HEK293 (cell line): ENCODE results near the gene SORL1-AS1.

Experiments used
- CTCF ChIA-PET: fragments of 350-600 bp; formaldehyde crosslinking; extraction: SDS; loops from one replicate; lab custom pipeline; 2021; ENCODE audit warnings: antibody characterized with exemption; lab: Yijun Ruan, JAX
- POLR2A ChIA-PET: fragments of 300-600 bp; formaldehyde crosslinking; extraction: SDS; loops from one replicate; lab custom pipeline; 2020; ENCODE audit warnings: antibody characterized with exemption, inconsistent platforms; lab: Yijun Ruan, JAX
- H3K27ac ChIP-seq: fragments of 200-500 bp; sonication (Bioruptor generic); 2 replicates; pipeline ENCODE4 v1.5.1; 2014; ENCODE audit warnings: low read depth, low read length, control low read depth, inconsistent platforms; ENCODE audit errors: extremely low read depth
- H3K36me3 ChIP-seq, 2 experiments: fragments of 200-500 bp in 1 of 2; sonication (Bioruptor generic) in 1 of 2; 1 replicate in 1 of 2; 2 replicates in 1 of 2; pipeline ENCODE4 v1.5.1; 2014 to 2017; ENCODE audit warnings: inconsistent platforms in 2 of 2, low read length in 2 of 2; ENCODE audit not compliant: control insufficient read depth in 2 of 2, insufficient read depth in 1 of 2
- H3K4me1 ChIP-seq: fragments of 200-500 bp; sonication (Bioruptor generic); 2 replicates; pipeline ENCODE4 v1.5.1; 2014; ENCODE audit warnings: mild to moderate bottlenecking, low read length, inconsistent platforms; ENCODE audit not compliant: control insufficient read depth, insufficient read depth
- H3K4me3 ChIP-seq: 2 replicates; pipeline ENCODE4 v1.5.1; 2011; ENCODE audit warnings: low read depth, mild to moderate bottlenecking, control low read depth, low read length, moderate library complexity
- H3K9me3 ChIP-seq: fragments of 200-500 bp; sonication (Bioruptor generic); 2 replicates; pipeline ENCODE4 v1.5.1; 2014; ENCODE audit warnings: low read depth, low read length, inconsistent platforms; ENCODE audit not compliant: control insufficient read depth, insufficient read depth
- FEZF1 ChIP-seq: fragments of 450-650 bp; formaldehyde crosslinking; IDR thresholded peaks from 2 replicates; pipeline ENCODE4 v1.5.1; 2016; ENCODE audit warnings: missing biosample characterization, missing genetic modification characterization
- GLI2 ChIP-seq: fragments of 450-650 bp; formaldehyde crosslinking; IDR thresholded peaks from 2 replicates; pipeline ENCODE4; 2017; ENCODE audit warnings: missing biosample characterization, missing genetic modification characterization, low read depth, borderline replicate concordance
- KLF9 ChIP-seq: fragments of 450-650 bp; formaldehyde crosslinking; IDR thresholded peaks from 2 replicates; pipeline ENCODE4 v1.5.1; 2016; ENCODE audit warnings: missing biosample characterization, missing genetic modification characterization, low read depth
- MZF1 ChIP-seq: fragments of 450-650 bp; formaldehyde crosslinking; IDR thresholded peaks from 2 replicates; pipeline ENCODE4 v1.5.1; 2017; ENCODE audit warnings: missing biosample characterization, missing genetic modification characterization, borderline replicate concordance
- PRDM10 ChIP-seq: fragments of 450-650 bp; formaldehyde crosslinking; IDR thresholded peaks from 2 replicates; pipeline ENCODE4 v1.5.1; 2016; ENCODE audit warnings: missing biosample characterization, missing genetic modification characterization
- SP7 ChIP-seq: fragments of 450-650 bp; formaldehyde crosslinking; IDR thresholded peaks from 2 replicates; pipeline ENCODE4 v1.5.1; 2016; ENCODE audit warnings: missing biosample characterization, missing genetic modification characterization
- ZBTB6 ChIP-seq: fragments of 450-650 bp; formaldehyde crosslinking; IDR thresholded peaks from 2 replicates; pipeline ENCODE4 v1.5.1; 2017; ENCODE audit warnings: missing biosample characterization, missing genetic modification characterization
- ZEB2 ChIP-seq: fragments of 450-650 bp; formaldehyde crosslinking; IDR thresholded peaks from 2 replicates; pipeline ENCODE4 v1.5.1; 2016; ENCODE audit warnings: missing biosample characterization, missing genetic modification characterization
- ZNF114 ChIP-seq: fragments of 450-650 bp; formaldehyde crosslinking; IDR thresholded peaks from 2 replicates; pipeline ENCODE4 v1.5.0; 2017; ENCODE audit warnings: missing biosample characterization, missing genetic modification characterization
- ZNF133 ChIP-seq: fragments of 450-650 bp; formaldehyde crosslinking; IDR thresholded peaks from 2 replicates; pipeline ENCODE4 v1.5.1; 2016; ENCODE audit warnings: missing biosample characterization, missing genetic modification characterization
- ZNF140 ChIP-seq: fragments of 450-650 bp; formaldehyde crosslinking; IDR thresholded peaks from 2 replicates; pipeline ENCODE4 v1.5.1; 2016; ENCODE audit warnings: missing biosample characterization, missing genetic modification characterization
- ZNF24 ChIP-seq: fragments of 450-650 bp; formaldehyde crosslinking; IDR thresholded peaks from 2 replicates; pipeline ENCODE4 v1.5.1; 2016; ENCODE audit warnings: missing biosample characterization, missing genetic modification characterization
- ZNF292 ChIP-seq: fragments of 450-650 bp; formaldehyde crosslinking; IDR thresholded peaks from 2 replicates; pipeline ENCODE4 v1.5.1; 2016; ENCODE audit warnings: low read depth, missing biosample characterization, missing genetic modification characterization, borderline replicate concordance
- ZNF341 ChIP-seq: fragments of 450-650 bp; formaldehyde crosslinking; IDR thresholded peaks from 2 replicates; pipeline ENCODE4; 2016; ENCODE audit warnings: low read depth, missing biosample characterization, missing genetic modification characterization
- ZNF423 ChIP-seq: fragments of 450-650 bp; formaldehyde crosslinking; IDR thresholded peaks from 2 replicates; pipeline ENCODE4 v1.5.1; 2016; ENCODE audit warnings: missing biosample characterization, missing genetic modification characterization
- ZNF514 ChIP-seq: fragments of 450-650 bp; formaldehyde crosslinking; IDR thresholded peaks from 2 replicates; pipeline ENCODE4 v1.5.1; 2016; ENCODE audit warnings: missing biosample characterization, missing genetic modification characterization
- ZNF621 ChIP-seq: fragments of 450-650 bp; formaldehyde crosslinking; IDR thresholded peaks from 2 replicates; pipeline ENCODE4 v1.5.1; 2017; ENCODE audit warnings: missing biosample characterization, missing genetic modification characterization
- ZNF658 ChIP-seq: fragments of 450-650 bp; formaldehyde crosslinking; IDR thresholded peaks from 2 replicates; pipeline ENCODE4; 2016; ENCODE audit warnings: missing biosample characterization, missing genetic modification characterization
- TF ChIP-seq, protein P1 (sequence below): fragments of 450-650 bp; formaldehyde crosslinking; IDR thresholded peaks from 2 replicates; pipeline ENCODE4 v1.5.1; 2016; ENCODE audit warnings: missing biosample characterization, missing genetic modification characterization
- TF ChIP-seq, protein P2 (sequence below): fragments of 450-650 bp; formaldehyde crosslinking; IDR thresholded peaks from 2 replicates; pipeline ENCODE4 v1.5.1; 2016; ENCODE audit warnings: missing biosample characterization, missing genetic modification characterization

SORL1-AS1 gene

GRCh38 chr11:121422675-121423074 lies 30.1 kb downstream of the SORL1-AS1 start:
- CTCF ChIA-PET, result interaction anchor here (0.5 to 0.8 kb wide), 3 partner anchors 157 to 1476 kb away, joined by 3 read pairs; no protein-coding TSS in a partner anchor
- Histone ChIP-seq H3K9me3 (no peaks in the 10 kb centered on the region), H3K27ac (no peak overlapping the region), H3K36me3 (no peaks in the 10 kb centered on the region), H3K4me1 (no peaks in the 10 kb centered on the region)
- POLR2A ChIA-PET, result no interaction called here
- TF ChIP-seq ZNF140 (tag by site-specific recombination) (no peak), ZNF341 (tag by site-specific recombination) (no peak), ZBTB6 (tag by site-specific recombination) (no peak), ZNF423 (tag by site-specific recombination) (no peak), SP7 (tag by site-specific recombination) (no peak)
- TF ChIP-seq, protein P1, sequence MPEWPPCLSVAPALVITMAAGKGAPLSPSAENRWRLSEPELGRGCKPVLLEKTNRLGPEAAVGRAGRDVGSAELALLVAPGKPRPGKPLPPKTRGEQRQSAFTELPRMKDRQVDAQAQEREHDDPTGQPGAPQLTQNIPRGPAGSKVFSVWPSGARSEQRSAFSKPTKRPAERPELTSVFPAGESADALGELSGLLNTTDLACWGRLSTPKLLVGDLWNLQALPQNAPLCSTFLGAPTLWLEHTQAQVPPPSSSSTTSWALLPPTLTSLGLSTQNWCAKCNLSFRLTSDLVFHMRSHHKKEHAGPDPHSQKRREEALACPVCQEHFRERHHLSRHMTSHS (tag by site-specific recombination), result no peak
- TF ChIP-seq, all 188 proteins: peak for 0
- H3K4me3 ChIP-seq, result no peak overlapping the region

DNA sequence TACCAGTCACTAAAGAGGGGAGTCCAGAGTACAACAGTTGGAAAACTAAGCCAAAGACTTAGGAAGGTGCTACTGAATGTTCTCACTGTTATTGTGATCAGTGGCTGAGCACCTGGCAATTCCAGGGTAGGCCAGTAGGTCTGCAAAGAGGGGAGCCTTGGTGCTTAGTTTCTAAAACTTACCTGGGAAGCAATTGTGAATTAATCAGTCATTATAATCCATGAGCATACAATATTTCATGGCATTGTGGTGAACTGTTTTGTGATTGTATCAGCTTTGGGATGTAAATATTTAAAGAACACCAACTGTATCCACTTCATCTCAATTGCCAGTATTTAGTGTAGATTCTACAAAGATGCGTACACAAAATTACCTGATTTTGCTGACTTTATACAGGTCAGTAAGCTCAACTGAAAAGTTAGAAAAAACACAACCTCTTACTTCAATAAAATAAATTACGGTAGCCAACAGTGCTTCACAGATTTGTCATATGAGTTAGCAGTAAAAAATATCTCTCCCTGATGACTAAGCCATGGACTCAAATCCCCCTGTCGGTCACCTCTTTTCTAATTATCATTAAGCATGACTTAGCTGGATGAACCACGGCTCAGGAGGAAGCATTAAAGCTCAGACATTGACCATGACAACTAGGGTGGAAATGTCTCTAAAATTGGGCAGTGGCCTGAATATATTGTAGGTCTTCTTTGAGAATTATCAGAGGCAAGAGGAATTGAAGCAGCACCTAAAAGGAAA lies 31.4 kb downstream of the SORL1-AS1 start:
- CTCF ChIA-PET, result interaction anchor here (1.2 kb wide), 1 partner anchor 103 kb away, joined by 4 read pairs; no protein-coding TSS in a partner anchor
- no peaks in the 10 kb centered on the region for H3K9me3 ChIP-seq

More for the DNA sequence above, 31.4 kb downstream of the SORL1-AS1 start:
- POLR2A ChIA-PET, result no interaction called here
- Histone ChIP-seq H3K27ac (no peak overlapping the region), H3K36me3 (no peaks in the 10 kb centered on the region), H3K4me1 (no peaks in the 10 kb centered on the region; the same call in 1 of the 2 replicates)
- TF ChIP-seq ZNF114 (tag by site-specific recombination) (no peak), MZF1 (tag by site-specific recombination) (no peak), KLF9 (tag by site-specific recombination) (no peak), GLI2 (tag by site-specific recombination) (no peak), ZNF292 (tag by site-specific recombination) (no peak), ZNF514 (tag by site-specific recombination) (no peak), ZNF658 (tag by site-specific recombination) (no peak), ZNF621 (no peak), ZNF133 (no peak), ZEB2 (tag by site-specific recombination) (no peak), FEZF1 (tag by site-specific recombination) (no peak), PRDM10 (tag by site-specific recombination) (no peak), ZNF24 (no peak)
- TF ChIP-seq, protein P2, sequence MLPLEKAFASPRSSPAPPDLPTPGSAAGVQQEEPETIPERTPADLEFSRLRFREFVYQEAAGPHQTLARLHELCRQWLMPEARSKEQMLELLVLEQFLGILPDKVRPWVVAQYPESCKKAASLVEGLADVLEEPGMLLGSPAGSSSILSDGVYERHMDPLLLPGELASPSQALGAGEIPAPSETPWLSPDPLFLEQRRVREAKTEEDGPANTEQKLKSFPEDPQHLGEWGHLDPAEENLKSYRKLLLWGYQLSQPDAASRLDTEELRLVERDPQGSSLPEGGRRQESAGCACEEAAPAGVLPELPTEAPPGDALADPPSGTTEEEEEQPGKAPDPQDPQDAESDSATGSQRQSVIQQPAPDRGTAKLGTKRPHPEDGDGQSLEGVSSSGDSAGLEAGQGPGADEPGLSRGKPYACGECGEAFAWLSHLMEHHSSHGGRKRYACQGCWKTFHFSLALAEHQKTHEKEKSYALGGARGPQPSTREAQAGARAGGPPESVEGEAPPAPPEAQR (tag by site-specific recombination), result no peak
- TF ChIP-seq, all 188 proteins: peak for 0
- no peak overlapping the region for H3K4me3 ChIP-seq
